Activated naive CD4-positive, alpha-beta T cell treated with anti-CD3 and anti-CD28 coated beads for 36 hours (primary cell): Measurements from ENCODE around the gene PYCARD. TPM values are rescaled to one million over a fixed set of nuclear protein-coding genes. Genes with fewer than 3 reads are reported as not detected.

Experiments
- CTCF ChIA-PET: fragments of 350-600 bp; sonication (Branson Sonifier 250); formaldehyde crosslinking; loops from one replicate; lab custom pipeline; 2021; ENCODE audit warnings: antibody characterized with exemption; lab: Charles Lee
- DNase-seq: peaks from one replicate; pipeline ENCODE4 v3.0.0-alpha.2; 2020
- H3K27ac Mint-ChIP-seq: one replicate; pipeline ENCODE4 v1.8.0; 2021; ENCODE audit warnings: mild to moderate bottlenecking, mixed read lengths
- H3K27me3 Mint-ChIP-seq: one replicate; pipeline ENCODE4 v1.8.0; 2021; ENCODE audit warnings: low read depth, mixed read lengths
- H3K36me3 Mint-ChIP-seq: one replicate; pipeline ENCODE4 v1.8.0; 2021; ENCODE audit warnings: low read depth, mixed read lengths
- H3K4me1 Mint-ChIP-seq: one replicate; pipeline ENCODE4 v1.8.0; 2021; ENCODE audit warnings: low read depth, mixed read lengths
- H3K4me3 Mint-ChIP-seq: one replicate; pipeline ENCODE4 v1.8.0; 2021; ENCODE audit warnings: mild to moderate bottlenecking, moderate library complexity, mixed read lengths
- H3K9me3 Mint-ChIP-seq: one replicate; pipeline ENCODE4 v1.8.0; 2021; ENCODE audit warnings: mixed read lengths
- intact Hi-C: fragments of 100-400 bp; cut with micrococcal nuclease; formaldehyde crosslinking; loops from one replicate; pipeline ENCODE4 v1.15.1; 2023
- total RNA-seq, 2 experiments: library from RNA; stranded (reverse); gene quantifications; one replicate each; pipeline ENCODE4 v1.2.3, GENCODE V29; 2021

Gene PYCARD
- total RNA-seq, 2 experiments from 2014 or later = 2.4 to 2.5 TPM

- no peak for DNase-seq
- Mint-ChIP-seq H3K4me3 (no peak overlapping the region), H3K27ac (peak overlapping the region; percentile 44), H3K9me3 (no peaks in the 10 kb centered on the region), H3K4me1 (peaks cover 44% of the 10 kb centered on the region), H3K27me3 (no peaks in the 10 kb centered on the region), H3K36me3 (peaks cover 65% of the 10 kb centered on the region)
- intact Hi-C loops = no loop called here
- CTCF ChIA-PET = interaction anchor here (0.6 kb wide), 1 partner anchor 182 kb away, joined by 3 read pairs; no protein-coding TSS in a partner anchor
Observed at GRCh38 chr16:31194898-31195297, 7.7 kb downstream of the PYCARD start.

- peaks cover 43% of the 10 kb centered on the region for H3K4me1 Mint-ChIP-seq
- no peaks in the 10 kb centered on the region for H3K9me3 Mint-ChIP-seq
- no peaks in the 10 kb centered on the region for H3K27me3 Mint-ChIP-seq
- H3K36me3 Mint-ChIP-seq = peaks cover 70% of the 10 kb centered on the region
- peak overlapping the region; percentile 30 for H3K27ac Mint-ChIP-seq
- no peak overlapping the region for H3K4me3 Mint-ChIP-seq
- CTCF ChIA-PET = no interaction called here
- intact Hi-C loops = no loop called here
- DNase-seq = no peak
Observed at GRCh38 chr16:31193874-31194273, 8.7 kb downstream of the PYCARD start.

GRCh38 chr16:31192856-31193642, 9.5 kb downstream of the PYCARD start:
- intact Hi-C loops = no loop called here
- Mint-ChIP-seq H3K9me3 (no peaks in the 10 kb centered on the region), H3K27ac (peak overlapping the region; percentile 79), H3K27me3 (no peaks in the 10 kb centered on the region), H3K4me1 (peaks cover 44% of the 10 kb centered on the region), H3K36me3 (peaks cover 76% of the 10 kb centered on the region), H3K4me3 (no peak overlapping the region)
- CTCF ChIA-PET = no interaction called here
- no peak for DNase-seq

- Mint-ChIP-seq H3K27me3 (no peaks in the 10 kb centered on the region), H3K4me1 (peaks cover 54% of the 10 kb centered on the region), H3K36me3 (peaks cover 87% of the 10 kb centered on the region), H3K27ac (peak overlapping the region; percentile 73), H3K9me3 (no peaks in the 10 kb centered on the region), H3K4me3 (no peak overlapping the region)
- no peak for DNase-seq
- intact Hi-C loops = no loop called here
- CTCF ChIA-PET = no interaction called here
Observed at GRCh38 chr16:31191697-31192428, 10.7 kb downstream of the PYCARD start.

GRCh38 chr16:31190818-31191444, 11.6 kb downstream of the PYCARD start:
- Mint-ChIP-seq H3K36me3 (peaks cover 88% of the 10 kb centered on the region), H3K4me3 (no peak overlapping the region), H3K27me3 (no peaks in the 10 kb centered on the region), H3K9me3 (no peaks in the 10 kb centered on the region), H3K27ac (peak overlapping the region; percentile 42), H3K4me1 (peaks cover 60% of the 10 kb centered on the region)
- no peak for DNase-seq
- CTCF ChIA-PET = no interaction called here
- intact Hi-C loops = no loop called here

- CTCF ChIA-PET = no interaction called here
- peaks cover 69% of the 10 kb centered on the region for H3K4me1 Mint-ChIP-seq
- no peak overlapping the region for H3K4me3 Mint-ChIP-seq
Observed at GRCh38 chr16:31190061-31190460, 12.5 kb downstream of the PYCARD start.

GRCh38 chr16:31189412-31189778, 13.2 kb downstream of the PYCARD start:
- CTCF ChIA-PET = no interaction called here
- Mint-ChIP-seq H3K4me1 (peaks cover 74% of the 10 kb centered on the region), H3K27me3 (no peaks in the 10 kb centered on the region), H3K9me3 (no peaks in the 10 kb centered on the region), H3K4me3 (no peak overlapping the region), H3K27ac (peak overlapping the region; percentile 56), H3K36me3 (peaks cover 91% of the 10 kb centered on the region)
- DNase-seq = no peak
- intact Hi-C loops = no loop called here

More at GRCh38 chr16:31190061-31190460, 12.5 kb downstream of the PYCARD start:
- Mint-ChIP-seq H3K27me3 (no peaks in the 10 kb centered on the region), H3K36me3 (peaks cover 90% of the 10 kb centered on the region), H3K9me3 (no peaks in the 10 kb centered on the region), H3K27ac (peak overlapping the region; percentile 51)
- DNase-seq = no peak
- intact Hi-C loops = no loop called here

GRCh38 chr16:31188450-31189411, 13.8 kb downstream of the PYCARD start:
- DNase-seq = no peak
- peaks cover 79% of the 10 kb centered on the region for H3K4me1 Mint-ChIP-seq
- intact Hi-C loops = no loop called here
- H3K27me3 Mint-ChIP-seq = no peaks in the 10 kb centered on the region
- CTCF ChIA-PET = interaction anchor here (0.5 kb wide), 1 partner anchor 266 kb away, joined by 3 read pairs; no protein-coding TSS in a partner anchor
- peak overlapping the region; percentile 56 for H3K27ac Mint-ChIP-seq
- H3K4me3 Mint-ChIP-seq = no peak overlapping the region
- H3K9me3 Mint-ChIP-seq = no peaks in the 10 kb centered on the region
- peaks cover 88% of the 10 kb centered on the region for H3K36me3 Mint-ChIP-seq

GRCh38 chr16:31187808-31188189, 14.8 kb downstream of the PYCARD start:
- peak overlapping the region; percentile 24 for H3K27ac Mint-ChIP-seq
- H3K9me3 Mint-ChIP-seq = no peaks in the 10 kb centered on the region
- no peaks in the 10 kb centered on the region for H3K27me3 Mint-ChIP-seq
- intact Hi-C loops = no loop called here
- H3K4me3 Mint-ChIP-seq = no peak overlapping the region
- H3K4me1 Mint-ChIP-seq = peaks cover 84% of the 10 kb centered on the region
- CTCF ChIA-PET = interaction anchor here (1.4 kb wide), 1 partner anchor 194 kb away, joined by 3 read pairs; no protein-coding TSS in a partner anchor
- H3K36me3 Mint-ChIP-seq = peaks cover 90% of the 10 kb centered on the region
- DNase-seq = no peak

GRCh38 chr16:31186930-31187807, 15.4 kb downstream of the PYCARD start:
- Mint-ChIP-seq H3K4me3 (no peak overlapping the region), H3K27me3 (no peaks in the 10 kb centered on the region), H3K36me3 (peaks cover 93% of the 10 kb centered on the region), H3K4me1 (peaks cover 88% of the 10 kb centered on the region), H3K9me3 (no peaks in the 10 kb centered on the region), H3K27ac (peak overlapping the region; percentile 67)
- no peak for DNase-seq
- CTCF ChIA-PET = interaction anchor here (1.4 kb wide), 1 partner anchor 195 kb away, joined by 3 read pairs; no protein-coding TSS in a partner anchor
- intact Hi-C loops = no loop called here

GRCh38 chr16:31186176-31186575, 16.4 kb downstream of the PYCARD start:
- Mint-ChIP-seq H3K9me3 (no peaks in the 10 kb centered on the region), H3K27ac (peak overlapping the region; percentile 80), H3K4me3 (no peak overlapping the region), H3K36me3 (peaks cover 95% of the 10 kb centered on the region), H3K27me3 (no peaks in the 10 kb centered on the region), H3K4me1 (peaks cover 83% of the 10 kb centered on the region)
- intact Hi-C loops = no loop called here
- no peak for DNase-seq
- CTCF ChIA-PET = no interaction called here
